Mesenchymal stem cell (in vitro differentiated cells and primary cell): ENCODE measurements around the gene FEZ2.

Experiments
- DNase-seq: peaks from one replicate; pipeline ENCODE4 v3.0.0-alpha.2; 2013
- H2AFZ ChIP-seq: one replicate; pipeline ENCODE4 v1.6.1; 2013; ENCODE audit warnings: low read depth, mild to moderate bottlenecking, control low read depth, inconsistent platforms, low read length, moderate library complexity
- H2AK5ac ChIP-seq: 2 replicates; pipeline ENCODE4 v1.6.1; 2013; ENCODE audit warnings: low read length, moderate library complexity, mild to moderate bottlenecking, inconsistent platforms; ENCODE audit not compliant: severe bottlenecking
- H2BK120ac ChIP-seq: one replicate; pipeline ENCODE4 v1.6.1; 2013; ENCODE audit warnings: low read depth, mild to moderate bottlenecking, inconsistent platforms, low read length, moderate library complexity
- H2BK12ac ChIP-seq, 2 experiments: one replicate each; pipeline ENCODE4 v1.6.1; 2013; ENCODE audit warnings: inconsistent platforms in 2 of 2, low read length in 2 of 2, mild to moderate bottlenecking in 2 of 2, moderate library complexity in 2 of 2, control low read depth in 1 of 2
- H2BK15ac ChIP-seq: one replicate; pipeline ENCODE4 v1.6.1; 2013; ENCODE audit warnings: mild to moderate bottlenecking, low read depth, inconsistent platforms; ENCODE audit not compliant: poor library complexity, severe bottlenecking
- H2BK5ac ChIP-seq: 2 replicates; pipeline ENCODE4 v1.6.1; 2013; ENCODE audit warnings: low read depth, mild to moderate bottlenecking, low read length, control low read depth, inconsistent platforms; ENCODE audit not compliant: poor library complexity, severe bottlenecking
- H3K14ac ChIP-seq, 2 experiments: one replicate each; pipeline ENCODE4 v1.6.1; 2013; ENCODE audit warnings: inconsistent platforms in 2 of 2, low read length in 2 of 2, control low read depth in 1 of 2, mild to moderate bottlenecking in 1 of 2, moderate library complexity in 1 of 2
- H3K18ac ChIP-seq, 2 experiments: one replicate each; pipeline ENCODE4 v1.6.1; 2013; ENCODE audit warnings: inconsistent platforms in 2 of 2, low read length in 2 of 2, control low read depth in 1 of 2, low read depth in 1 of 2, mild to moderate bottlenecking in 1 of 2
- H3K23ac ChIP-seq, 2 experiments: one replicate each; pipeline ENCODE4 v1.6.1; 2013; ENCODE audit warnings: inconsistent platforms in 2 of 2, low read length in 2 of 2, mild to moderate bottlenecking in 2 of 2, moderate library complexity in 2 of 2, control low read depth in 1 of 2
- H3K27ac ChIP-seq: 2 replicates; pipeline ENCODE4 v1.5.1; 2013; ENCODE audit warnings: mild to moderate bottlenecking, moderate library complexity, low read length, control low read depth, inconsistent platforms; ENCODE audit not compliant: poor library complexity, severe bottlenecking
- H3K27me3 ChIP-seq, 2 experiments: 2 replicates each; pipeline versions ENCODE4 v1.6.1 to v1.7.0; 2013; ENCODE audit warnings: low read length in 2 of 2, mild to moderate bottlenecking in 2 of 2, moderate library complexity in 2 of 2, control low read depth in 1 of 2, inconsistent platforms in 1 of 2; ENCODE audit not compliant: control insufficient read depth in 1 of 2, insufficient read depth in 1 of 2
- H3K36me3 ChIP-seq, 2 experiments: 2 replicates each; pipeline versions ENCODE4 v1.6.1 to v1.7.0; 2013; ENCODE audit warnings: low read length in 2 of 2, control low read depth in 1 of 2, inconsistent platforms in 1 of 2, low read depth in 1 of 2, mild to moderate bottlenecking in 1 of 2; ENCODE audit not compliant: insufficient read depth in 2 of 2, control insufficient read depth in 1 of 2
- H3K4ac ChIP-seq, 2 experiments: one replicate each; pipeline ENCODE4 v1.6.1; 2013; ENCODE audit warnings: inconsistent platforms in 2 of 2, low read length in 2 of 2, mild to moderate bottlenecking in 2 of 2, moderate library complexity in 2 of 2, control low read depth in 1 of 2, low read depth in 1 of 2
- H3K4me1 ChIP-seq: 2 replicates; pipeline ENCODE4 v1.6.1; 2013; ENCODE audit warnings: low read depth, low read length, control low read depth; ENCODE audit not compliant: control insufficient read depth, insufficient read depth
- H3K4me2 ChIP-seq: 2 replicates; pipeline ENCODE4 v1.6.1; 2013; ENCODE audit warnings: low read length, mild to moderate bottlenecking, inconsistent platforms; ENCODE audit not compliant: poor library complexity, severe bottlenecking
- H3K4me3 ChIP-seq, 2 experiments: 2 replicates each; pipeline versions ENCODE4 v1.5.1 to v1.7.0; 2013; ENCODE audit warnings: low read length in 2 of 2, mild to moderate bottlenecking in 2 of 2, control low read depth in 1 of 2, low read depth in 1 of 2; ENCODE audit not compliant: insufficient read depth in 1 of 2
- H3K79me1 ChIP-seq: replicated peaks from 2 replicates; pipeline ENCODE4 v1.6.1; 2013; ENCODE audit warnings: mild to moderate bottlenecking, control low read depth, low read length, inconsistent platforms; ENCODE audit not compliant: poor library complexity, severe bottlenecking
- H3K9ac ChIP-seq: 2 replicates; pipeline ENCODE4 v1.7.0; 2013; ENCODE audit warnings: mild to moderate bottlenecking, low read length, moderate library complexity
- H3K9me3 ChIP-seq: 2 replicates; pipeline ENCODE4 v1.7.0; 2013; ENCODE audit warnings: mild to moderate bottlenecking, low read length; ENCODE audit not compliant: control insufficient read depth
- H4K8ac ChIP-seq: one replicate; pipeline ENCODE4 v1.6.1; 2013; ENCODE audit warnings: inconsistent platforms, mild to moderate bottlenecking, low read length, moderate library complexity
- H4K91ac ChIP-seq: one replicate; pipeline ENCODE4 v1.6.1; 2013; ENCODE audit warnings: mild to moderate bottlenecking, low read length, inconsistent platforms
- WGBS: methylation state at CpG from one replicate; pipeline ENCODE4 v1.1.7; 2013; ENCODE audit warnings: mixed read lengths; 5-methylcytosine and 5-hydroxymethylcytosine counted together

FEZ2 gene

DNA sequence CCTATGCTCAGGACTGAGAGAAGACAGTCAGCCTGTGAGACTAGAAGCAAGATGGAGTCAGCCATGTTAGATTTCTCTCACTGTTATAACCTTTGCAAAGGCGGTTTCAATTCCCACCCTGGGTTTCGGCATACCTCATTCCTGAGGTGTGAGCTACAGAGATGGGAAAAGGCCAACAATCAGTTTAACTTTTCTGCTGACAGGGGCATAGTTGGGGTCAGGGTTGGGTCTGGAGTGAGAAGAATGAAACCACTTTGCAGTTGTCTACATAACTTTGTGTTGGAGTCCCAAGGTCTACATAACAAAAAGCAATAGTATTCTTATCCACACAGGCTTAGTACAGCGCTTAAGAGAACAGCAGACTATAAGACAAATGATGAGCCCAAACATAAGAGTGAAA lies 28.1 kb upstream of the FEZ2 start:
- no peak overlapping the region for H2BK5ac ChIP-seq
- H3K4ac ChIP-seq: no peak overlapping the region
- H2AK5ac ChIP-seq: no peak overlapping the region
- no peaks in the 10 kb centered on the region for H3K36me3 ChIP-seq
- no peak overlapping the region for H2BK12ac ChIP-seq
- H2BK15ac ChIP-seq: no peak overlapping the region
- no peaks in the 10 kb centered on the region for H3K4me1 ChIP-seq
- 98% methylated on average over 3 of the region's 3 CpGs for WGBS
- H3K14ac ChIP-seq: no peak overlapping the region
- H2AFZ ChIP-seq: no peak overlapping the region
- H3K18ac ChIP-seq: no peak overlapping the region
- H4K91ac ChIP-seq: no peak overlapping the region
- no peak overlapping the region for H3K27ac ChIP-seq
- no peak overlapping the region for H3K9ac ChIP-seq
- no peak overlapping the region for H3K23ac ChIP-seq
- no peak overlapping the region for H3K4me2 ChIP-seq
- H3K79me1 ChIP-seq: no peaks in the 10 kb centered on the region
- H3K27me3 ChIP-seq: no peaks in the 10 kb centered on the region
- H3K9me3 ChIP-seq: peaks cover 13% of the 10 kb centered on the region
- H2BK120ac ChIP-seq: no peak overlapping the region
- no peak for DNase-seq
- no peak overlapping the region for H4K8ac ChIP-seq
- H3K4me3 ChIP-seq: no peak overlapping the region

DNA sequence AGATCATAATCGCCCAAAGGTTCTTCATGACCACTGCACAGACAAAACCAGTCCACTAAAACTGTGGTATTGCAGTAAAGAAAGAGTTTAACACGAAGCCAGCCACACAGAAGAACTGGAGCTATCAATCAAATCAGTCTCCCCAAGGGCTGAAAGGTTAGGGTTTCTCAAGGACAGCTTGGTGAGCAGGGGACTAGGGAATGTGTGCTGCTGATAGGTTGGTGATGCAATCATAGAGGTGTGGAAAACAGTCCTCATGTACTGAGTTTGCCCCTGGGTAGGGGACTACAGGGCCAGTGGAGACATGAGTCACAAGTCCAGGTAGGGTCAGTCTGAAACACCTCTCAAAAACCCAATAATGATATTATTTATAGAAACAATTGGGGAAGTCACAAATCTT lies 27.3 kb upstream of the FEZ2 start:
- Histone ChIP-seq H3K4me3 (no peak overlapping the region), H3K4me1 (no peaks in the 10 kb centered on the region), H3K9ac (no peak overlapping the region), H4K91ac (no peak overlapping the region), H3K4me2 (no peak overlapping the region), H3K27ac (no peak overlapping the region), H2BK15ac (no peak overlapping the region), H4K8ac (no peak overlapping the region), H2BK5ac (no peak overlapping the region), H3K18ac (no peak overlapping the region), H2BK12ac (no peak overlapping the region), H3K79me1 (no peaks in the 10 kb centered on the region), H3K4ac (no peak overlapping the region), H3K14ac (peak overlapping the region in 1 of 2 experiments; percentile 15), H3K36me3 (no peaks in the 10 kb centered on the region), H2AK5ac (no peak overlapping the region), H3K27me3 (no peaks in the 10 kb centered on the region), H3K9me3 (peaks cover 13% of the 10 kb centered on the region), H3K23ac (no peak overlapping the region), H2AFZ (no peak overlapping the region), H2BK120ac (no peak overlapping the region)
- no CpG with 5 or more reads among the region's 2 CpGs for WGBS
- no peak for DNase-seq

- Histone ChIP-seq H3K23ac (peak overlapping the region in 1 of 2 experiments; percentile 72), H3K18ac (no peak overlapping the region), H3K9me3 (peaks cover 3% of the 10 kb centered on the region), H3K4me3 (no peak overlapping the region), H3K27ac (no peak overlapping the region), H2AK5ac (no peak overlapping the region), H4K8ac (no peak overlapping the region), H3K9ac (no peak overlapping the region), H4K91ac (no peak overlapping the region), H2BK15ac (no peak overlapping the region), H2AFZ (no peak overlapping the region), H3K27me3 (no peaks in the 10 kb centered on the region), H2BK120ac (no peak overlapping the region), H2BK5ac (no peak overlapping the region), H3K4me1 (peaks cover under 1% of the 10 kb centered on the region), H2BK12ac (peak overlapping the region in 1 of 2 experiments; percentile 60), H3K14ac (no peak overlapping the region), H3K4me2 (no peak overlapping the region), H3K79me1 (no peaks in the 10 kb centered on the region), H3K4ac (no peak overlapping the region), H3K36me3 (no peaks in the 10 kb centered on the region)
- DNase-seq: no peak
- WGBS: 93% methylated on average over 2 of the region's 2 CpGs
Measured at GRCh38 chr2:36620321-36620720, 22.4 kb upstream of the FEZ2 start.

DNA sequence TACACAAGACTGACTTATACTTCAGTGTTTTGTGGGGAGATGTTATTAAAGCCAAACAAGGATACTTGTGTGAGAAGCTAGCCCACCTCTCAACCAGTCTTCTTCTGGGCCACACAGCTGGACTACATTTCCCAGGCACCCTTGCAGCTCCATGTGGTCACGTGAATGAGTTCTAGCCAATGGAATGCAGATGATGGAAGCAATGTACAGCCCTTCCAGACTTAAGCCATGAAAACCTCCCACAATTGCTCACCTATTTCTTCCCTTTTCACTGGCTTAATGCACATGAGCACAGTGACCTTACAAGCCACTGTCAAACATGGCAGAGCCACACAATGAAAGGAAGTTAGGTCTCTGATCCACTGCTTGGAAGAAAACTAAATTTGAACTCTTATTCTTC lies 20.4 kb upstream of the FEZ2 start:
- no peak overlapping the region for H3K23ac ChIP-seq
- no peak overlapping the region for H2BK120ac ChIP-seq
- peaks cover 1% of the 10 kb centered on the region for H3K4me1 ChIP-seq
- H3K9ac ChIP-seq: no peak overlapping the region
- 33% methylated on average over 1 of the region's 1 CpG for WGBS
- no peaks in the 10 kb centered on the region for H3K9me3 ChIP-seq
- H3K14ac ChIP-seq: no peak overlapping the region
- DNase-seq: peak; percentile 78
- H4K8ac ChIP-seq: peak overlapping the region; percentile 8
- H3K4me3 ChIP-seq: no peak overlapping the region
- no peak overlapping the region for H4K91ac ChIP-seq
- H2BK5ac ChIP-seq: no peak overlapping the region
- no peak overlapping the region for H3K18ac ChIP-seq
- no peaks in the 10 kb centered on the region for H3K79me1 ChIP-seq
- H2BK12ac ChIP-seq: no peak overlapping the region
- H2BK15ac ChIP-seq: no peak overlapping the region
- H2AFZ ChIP-seq: peak overlapping the region; percentile 55
- H3K27ac ChIP-seq: no peak overlapping the region
- no peaks in the 10 kb centered on the region for H3K36me3 ChIP-seq
- H3K4me2 ChIP-seq: no peak overlapping the region
- H3K27me3 ChIP-seq: no peaks in the 10 kb centered on the region
- H2AK5ac ChIP-seq: no peak overlapping the region
- no peak overlapping the region for H3K4ac ChIP-seq
